IMR-90 (cell line): ENCODE results near the gene GNPTG. TPM values are rescaled to one million over a fixed set of nuclear protein-coding genes. Genes with fewer than 3 reads are reported as not detected.

Source experiments
- ATAC-seq: fragments of 200-7000 bp; cut with Tn5 transposase; 2 replicates; pipeline ENCODE4 v1.9.1; 2020; ENCODE audit warnings: low read depth, mild to moderate bottlenecking, moderate library complexity
- BruUV-seq: library from RNA; stranded (reverse); fragments of 400-500 nt; replicated peaks from 2 replicates; lab custom pipeline; 2021; lab: Mats Ljungman, UMichigan
- CTCF ChIA-PET: fragments of 300-600 bp; formaldehyde crosslinking; extraction: SDS; loops from one replicate; lab custom pipeline; 2021; ENCODE audit warnings: antibody characterized with exemption; lab: Yijun Ruan, JAX
- POLR2A ChIA-PET: fragments of 300-600 bp; sonication (Branson Sonifier 250); formaldehyde crosslinking; loops from one replicate; lab custom pipeline; 2022; ENCODE audit warnings: antibody characterized with exemption; ENCODE audit not compliant: unreplicated experiment; lab: Charles Lee
- DNase-seq: peaks from one replicate; pipeline ENCODE4 v3.0.0; 2013
- H2AFZ ChIP-seq: replicated peaks from 2 replicates; pipeline ENCODE3; 2013; ENCODE audit warnings: low read length, mild to moderate bottlenecking; ENCODE audit not compliant: poor library complexity
- H2AK5ac ChIP-seq: 2 replicates; pipeline ENCODE4 v1.6.1; 2013; ENCODE audit warnings: low read depth, low read length, inconsistent platforms
- H2AK9ac ChIP-seq: replicated peaks from 2 replicates; pipeline ENCODE3; 2013; ENCODE audit warnings: mild to moderate bottlenecking, low read depth, low read length, moderate library complexity; ENCODE audit not compliant: poor library complexity
- H2BK120ac ChIP-seq: 2 replicates; pipeline ENCODE4 v1.6.1; 2013; ENCODE audit warnings: low read depth, low read length, inconsistent platforms
- H2BK15ac ChIP-seq: 3 replicates; pipeline ENCODE4 v1.6.1; 2013; ENCODE audit warnings: low read depth, low read length, inconsistent platforms
- H2BK20ac ChIP-seq: 2 replicates; pipeline ENCODE4 v1.6.1; 2013; ENCODE audit warnings: low read depth, mild to moderate bottlenecking, inconsistent platforms, low read length, moderate library complexity
- H2BK5ac ChIP-seq: 2 replicates; pipeline ENCODE4 v1.6.1; 2013; ENCODE audit warnings: mild to moderate bottlenecking, low read depth, low read length, inconsistent platforms; ENCODE audit not compliant: poor library complexity, severe bottlenecking
- H3K14ac ChIP-seq: replicated peaks from 2 replicates; pipeline ENCODE4 v1.6.1; 2013; ENCODE audit warnings: low read depth, low read length, inconsistent platforms
- H3K18ac ChIP-seq: 2 replicates; pipeline ENCODE4 v1.6.1; 2013; ENCODE audit warnings: low read depth, low read length, control low read depth
- H3K23ac ChIP-seq: 2 replicates; pipeline ENCODE4 v1.6.1; 2013; ENCODE audit warnings: low read depth, low read length, inconsistent platforms
- H3K27ac ChIP-seq: 2 replicates; pipeline ENCODE4 v1.5.1; 2013; ENCODE audit warnings: mild to moderate bottlenecking, control low read depth, low read length; ENCODE audit not compliant: insufficient read depth
- H3K27me3 ChIP-seq: 2 replicates; pipeline ENCODE4 v1.6.1; 2013; ENCODE audit warnings: low read length; ENCODE audit not compliant: control insufficient read depth, insufficient read depth
- H3K36me3 ChIP-seq: 2 replicates; pipeline ENCODE4 v1.6.1; 2013; ENCODE audit warnings: low read length, mixed read lengths; ENCODE audit not compliant: control insufficient read depth, insufficient read depth
- H3K4ac ChIP-seq: 2 replicates; pipeline ENCODE4 v1.6.1; 2013; ENCODE audit warnings: low read depth, low read length, inconsistent platforms
- H3K4me1 ChIP-seq: 2 replicates; pipeline ENCODE4 v1.6.1; 2013; ENCODE audit warnings: low read length, mixed read lengths; ENCODE audit not compliant: control insufficient read depth, insufficient read depth
- H3K4me2 ChIP-seq: 2 replicates; pipeline ENCODE4 v1.6.1; 2013; ENCODE audit warnings: low read depth, mild to moderate bottlenecking, control low read depth, low read length, moderate library complexity
- H3K4me3 ChIP-seq: 2 replicates; pipeline ENCODE4 v1.5.1; 2013; ENCODE audit warnings: low read depth, mild to moderate bottlenecking, control low read depth, low read length, moderate library complexity; ENCODE audit not compliant: insufficient read depth
- H3K56ac ChIP-seq: 2 replicates; pipeline ENCODE4 v1.6.1; 2013; ENCODE audit warnings: low read length, inconsistent platforms; ENCODE audit not compliant: insufficient read depth; ENCODE audit errors: extremely low read depth
- H3K79me1 ChIP-seq, 2 experiments: 2 replicates each; pipeline ENCODE4 v1.6.1; 2013; ENCODE audit warnings: low read length in 2 of 2, inconsistent platforms in 1 of 2, low read depth in 1 of 2
- H3K9ac ChIP-seq: 2 replicates; pipeline ENCODE4 v1.6.1; 2013; ENCODE audit warnings: low read depth, low read length, control low read depth
- H3K9me1 ChIP-seq: 2 replicates; pipeline ENCODE4 v1.6.1; 2013; ENCODE audit warnings: low read length, inconsistent platforms; ENCODE audit not compliant: insufficient read depth
- H3K9me3 ChIP-seq: 2 replicates; pipeline ENCODE4 v1.6.1; 2013; ENCODE audit warnings: low read length; ENCODE audit not compliant: control insufficient read depth, insufficient read depth
- H4K20me1 ChIP-seq: 2 replicates; pipeline ENCODE4 v1.6.1; 2013; ENCODE audit warnings: low read length, inconsistent platforms; ENCODE audit not compliant: insufficient read depth
- H4K5ac ChIP-seq: 2 replicates; pipeline ENCODE4 v1.6.1; 2013; ENCODE audit warnings: mild to moderate bottlenecking, low read depth, low read length, control low read depth
- H4K8ac ChIP-seq, 2 experiments: 2 replicates each; pipeline ENCODE4 v1.6.1; 2013; ENCODE audit warnings: low read depth in 2 of 2, low read length in 2 of 2, control low read depth in 1 of 2, inconsistent platforms in 1 of 2
- H4K91ac ChIP-seq: 2 replicates; pipeline ENCODE4 v1.6.1; 2013; ENCODE audit warnings: low read depth, low read length, inconsistent platforms; ENCODE audit not compliant: insufficient read depth
- BHLHE40 ChIP-seq: fragments of 150-350 bp; IDR thresholded peaks from 2 replicates; pipeline ENCODE4 v1.6.1; 2016; ENCODE audit warnings: mild to moderate bottlenecking, low read depth, low read length
- CHD1 ChIP-seq: IDR thresholded peaks from 2 replicates; pipeline ENCODE4 v1.6.1; 2012; ENCODE audit warnings: low read depth, low read length, improper control_type of control experiment
- ELK1 ChIP-seq: fragments of 150-350 bp; IDR thresholded peaks from 2 replicates; pipeline ENCODE4 v1.6.1; 2016; ENCODE audit warnings: low read depth, mild to moderate bottlenecking, low read length, moderate library complexity, borderline replicate concordance
- MAFK ChIP-seq: IDR thresholded peaks from 2 replicates; pipeline ENCODE4 v1.6.1; 2012; ENCODE audit warnings: low read depth, low read length, improper control_type of control experiment
- NFE2L2 ChIP-seq: fragments of 150-350 bp; IDR thresholded peaks from 2 replicates; pipeline ENCODE4 v1.6.1; 2016; ENCODE audit warnings: low read depth, mild to moderate bottlenecking, low read length
- RCOR1 ChIP-seq: IDR thresholded peaks from 2 replicates; pipeline ENCODE4 v1.6.1; 2012; ENCODE audit warnings: mild to moderate bottlenecking, low read length, improper control_type of control experiment; ENCODE audit not compliant: insufficient replicate concordance
- SMC3 ChIP-seq: fragments of 150-350 bp; IDR thresholded peaks from 2 replicates; pipeline ENCODE4 v1.6.1; 2016; ENCODE audit warnings: low read depth, mild to moderate bottlenecking, antibody characterized with exemption, low read length, moderate library complexity
- USF2 ChIP-seq: fragments of 150-350 bp; IDR thresholded peaks from 2 replicates; pipeline ENCODE4 v1.6.1; 2017; ENCODE audit warnings: mild to moderate bottlenecking, antibody characterized with exemption, low read length, low read depth
- WGBS, 2 experiments: methylation state at CpG; one replicate each; pipeline versions ENCODE4 v1.1.5 to v1.1.7; 2013; ENCODE audit warnings: missing lambda C conversion rate in 2 of 2; ENCODE audit not compliant: insufficient read length in 1 of 2; ENCODE audit errors: extremely low coverage in 2 of 2; 5-methylcytosine and 5-hydroxymethylcytosine counted together
- dilution Hi-C: fragments of 300-500 bp; cut with HindIII; formaldehyde crosslinking; loops from one replicate; pipeline ENCODE4 v1.14.3; 2018; ENCODE audit warnings: low sequenced_read_pairs; ENCODE audit not compliant: unreplicated experiment
- in situ Hi-C: fragments of 300-500 bp; cut with MboI; formaldehyde crosslinking; loops from 3 replicates; pipeline ENCODE4 v1.14.3; 2019; ENCODE audit warnings: low sequenced_read_pairs, inconsistent platforms, mixed read lengths
- intact Hi-C: fragments of 100-400 bp; cut with micrococcal nuclease; formaldehyde crosslinking; loops from 2 replicates; pipeline ENCODE4 v1.10.0; 2022
- polyA plus RNA-seq, 3 experiments: library from polyadenylated mRNA; depleted of rRNA; stranded (reverse); fragments of >200 nt; gene quantifications; 2 replicates each; pipeline ENCODE4 v1.2.3, GENCODE V29; 2012; ENCODE audit warnings: low replicate concordance in 1 of 3
- total RNA-seq: library from RNA; depleted of rRNA; stranded (reverse); fragments of >200 nt; gene quantifications from 2 replicates; pipeline ENCODE4 v1.2.3, GENCODE V29; 2012

GNPTG gene
- total and polyA plus RNA-seq, 2 of the 4 experiments (the other 2 are of a cell fraction), result 14.9 to 70.8 TPM

- Histone ChIP-seq H3K14ac (no peak overlapping the region), H3K18ac (no peak overlapping the region), H3K9ac (no peak overlapping the region), H4K91ac (no peak overlapping the region), H3K23ac (no peak overlapping the region), H2BK20ac (no peak overlapping the region), H2BK5ac (no peak overlapping the region), H3K56ac (no peak overlapping the region), H2AFZ (no peak overlapping the region), H3K27ac (no peak overlapping the region), H4K8ac (no peak overlapping the region), H3K36me3 (peaks cover 35% of the 10 kb centered on the region), H4K5ac (no peak overlapping the region), H3K4ac (no peak overlapping the region), H3K4me3 (no peak overlapping the region), H2BK120ac (no peak overlapping the region), H3K27me3 (no peaks in the 10 kb centered on the region), H3K9me3 (no peaks in the 10 kb centered on the region), H3K79me1 (no peaks in the 10 kb centered on the region), H3K4me1 (no peaks in the 10 kb centered on the region), H2BK15ac (no peak overlapping the region), H2AK9ac (no peak overlapping the region), H3K9me1 (no peaks in the 10 kb centered on the region), H3K4me2 (no peak overlapping the region), H4K20me1 (no peaks in the 10 kb centered on the region), H2AK5ac (no peak overlapping the region)
- in situ Hi-C loops, result no loop called here
- ChIA-PET CTCF (no interaction called here), POLR2A (no interaction called here)
- ATAC-seq (no peak), DNase-seq (no peak)
- WGBS, 2 experiments, result 90% methylated on average over 5 of the region's 22 CpGs; no CpG with 5 or more reads in 1 of the 2 experiments
- dilution Hi-C loops, result no loop called here
- intact Hi-C loops, result no loop called here
- TF ChIP-seq ELK1 (no peak), SMC3 (no peak), BHLHE40 (no peak), USF2 (no peak), RCOR1 (no peak), NFE2L2 (no peak), CHD1 (no peak), MAFK (no peak)
- BruUV-seq, result no TSS peak
Measured at GRCh38 chr16:1395444-1396031, 43.8 kb downstream of the GNPTG start.
